ENCODE measurements around the gene RHOF.

- no peak for TF ChIP-seq POLR2AphosphoS5 (IDR thresholded peaks at IDR 0.05; ENCODE audit: low read depth, low read length)
- TF ChIP-seq, protein P1, sequence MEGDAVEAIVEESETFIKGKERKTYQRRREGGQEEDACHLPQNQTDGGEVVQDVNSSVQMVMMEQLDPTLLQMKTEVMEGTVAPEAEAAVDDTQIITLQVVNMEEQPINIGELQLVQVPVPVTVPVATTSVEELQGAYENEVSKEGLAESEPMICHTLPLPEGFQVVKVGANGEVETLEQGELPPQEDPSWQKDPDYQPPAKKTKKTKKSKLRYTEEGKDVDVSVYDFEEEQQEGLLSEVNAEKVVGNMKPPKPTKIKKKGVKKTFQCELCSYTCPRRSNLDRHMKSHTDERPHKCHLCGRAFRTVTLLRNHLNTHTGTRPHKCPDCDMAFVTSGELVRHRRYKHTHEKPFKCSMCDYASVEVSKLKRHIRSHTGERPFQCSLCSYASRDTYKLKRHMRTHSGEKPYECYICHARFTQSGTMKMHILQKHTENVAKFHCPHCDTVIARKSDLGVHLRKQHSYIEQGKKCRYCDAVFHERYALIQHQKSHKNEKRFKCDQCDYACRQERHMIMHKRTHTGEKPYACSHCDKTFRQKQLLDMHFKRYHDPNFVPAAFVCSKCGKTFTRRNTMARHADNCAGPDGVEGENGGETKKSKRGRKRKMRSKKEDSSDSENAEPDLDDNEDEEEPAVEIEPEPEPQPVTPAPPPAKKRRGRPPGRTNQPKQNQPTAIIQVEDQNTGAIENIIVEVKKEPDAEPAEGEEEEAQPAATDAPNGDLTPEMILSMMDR (IDR thresholded peaks at IDR 0.05) = no peak
- TF ChIP-seq EP300 (IDR thresholded peaks at IDR 0.05; ENCODE audit: borderline replicate concordance in 1 of 2, low read depth in 1 of 2, low read length in 1 of 2) = no peak
- TF ChIP-seq YY1 (IDR thresholded peaks at IDR 0.05; ENCODE audit: low read depth) = no peak
- no peak for TF ChIP-seq TAF1 (IDR thresholded peaks at IDR 0.05; ENCODE audit: borderline replicate concordance, low read depth, low read length)
- no peak for TF ChIP-seq JUND (IDR thresholded peaks at IDR 0.05)
- no peak for TF ChIP-seq FOSL2 (IDR thresholded peaks at IDR 0.05; ENCODE audit: borderline replicate concordance, low read depth)
- no peak for TF ChIP-seq USF2 (IDR thresholded peaks at IDR 0.05; ENCODE audit: borderline replicate concordance, low read depth, low read length)
- no peak for TF ChIP-seq MAX (IDR thresholded peaks at IDR 0.05; ENCODE audit: low read depth)
- no peak for TF ChIP-seq USF1 (IDR thresholded peaks at IDR 0.05; ENCODE audit: borderline replicate concordance, low read depth)
Observed at GRCh38 chr12:121828826-121829225, 35.3 kb upstream of the RHOF start.

Measured in SK-N-SH (cell line).